ENCODE measurements around the gene HSD17B4.
"Not testable (repeated sequence)": the region's sequence is repeated elsewhere in the genome, so short reads cannot be mapped to it uniquely, and the experiment has no call there.

Gene HSD17B4

GRCh38 chr5:119484884-119485283, 32.6 kb downstream of the HSD17B4 start:
- no peaks in the 10 kb centered on the region for H4K20me1 ChIP-seq (ENCODE audit: insufficient read depth, low read length)
- H3K4me3 ChIP-seq (ENCODE audit: low read depth in 1 of 2, low read length in 2 of 2): no peak overlapping the region
- peaks cover 67% of the 10 kb centered on the region; the same call in 1 of the 2 replicates for H3K36me3 ChIP-seq (ENCODE audit: insufficient read depth, low read length)
- no peak overlapping the region for H3K9ac ChIP-seq (ENCODE audit: low read depth, low read length)
- ATAC-seq (ENCODE audit: insufficient read depth, low read depth) (no peak), DNase-seq (no peak)
- H3K27ac ChIP-seq (ENCODE audit: low read length): no peak overlapping the region
- no peak overlapping the region for H2AFZ ChIP-seq (ENCODE audit: low read depth, low read length)
- TF ChIP-seq EZH2 (IDR thresholded peaks at IDR 0.05; ENCODE audit: borderline replicate concordance, low read depth, low read length, severe bottlenecking) (no peak), CTCF (IDR thresholded peaks at IDR 0.05; ENCODE audit: borderline replicate concordance, extremely low read depth, low read length, poor library complexity, severe bottlenecking) (no peak)
- H3K27me3 ChIP-seq (ENCODE audit: insufficient read depth, low read length, poor library complexity): no peaks in the 10 kb centered on the region
- H3K9me3 ChIP-seq (ENCODE audit: insufficient read depth, low read length, severe bottlenecking): no peaks in the 10 kb centered on the region
- no peaks in the 10 kb centered on the region for H3K4me1 ChIP-seq (ENCODE audit: insufficient read depth, low read length)
- H3K79me2 ChIP-seq (ENCODE audit: insufficient read depth, low read length): no peaks in the 10 kb centered on the region
- no peak overlapping the region for H3K4me2 ChIP-seq (ENCODE audit: insufficient read depth, low read length)

- DNase-seq (no peak), ATAC-seq (ENCODE audit: insufficient read depth, low read depth) (no peak)
- no peak overlapping the region for H3K27ac ChIP-seq (ENCODE audit: low read length)
- H4K20me1 ChIP-seq (ENCODE audit: insufficient read depth, low read length): no peaks in the 10 kb centered on the region
- no peak overlapping the region for H3K4me2 ChIP-seq (ENCODE audit: insufficient read depth, low read length)
- H3K4me1 ChIP-seq (ENCODE audit: insufficient read depth, low read length): no peaks in the 10 kb centered on the region
- no peak overlapping the region for H3K4me3 ChIP-seq (ENCODE audit: low read depth in 1 of 2, low read length in 2 of 2)
- peaks cover 14% of the 10 kb centered on the region for H3K9me3 ChIP-seq (ENCODE audit: insufficient read depth, low read length, severe bottlenecking)
- H3K79me2 ChIP-seq (ENCODE audit: insufficient read depth, low read length): no peaks in the 10 kb centered on the region
- H2AFZ ChIP-seq (ENCODE audit: low read depth, low read length): no peak overlapping the region
- no peak for TF ChIP-seq CTCF (IDR thresholded peaks at IDR 0.05; ENCODE audit: borderline replicate concordance, extremely low read depth, low read length, poor library complexity, severe bottlenecking)
- TF ChIP-seq EZH2 (IDR thresholded peaks at IDR 0.05; ENCODE audit: borderline replicate concordance, low read depth, low read length, severe bottlenecking): no peak
- H3K36me3 ChIP-seq (ENCODE audit: insufficient read depth, low read length): peaks cover 46% of the 10 kb centered on the region; the same call in 1 of the 2 replicates
- H3K9ac ChIP-seq (ENCODE audit: low read depth, low read length): no peak overlapping the region
- no peaks in the 10 kb centered on the region for H3K27me3 ChIP-seq (ENCODE audit: insufficient read depth, low read length, poor library complexity)
Observed at GRCh38 chr5:119501671-119502179, 49.4 kb downstream of the HSD17B4 start.

- peaks cover 42% of the 10 kb centered on the region; the same call in 1 of the 2 replicates for H3K36me3 ChIP-seq (ENCODE audit: insufficient read depth, low read length)
Observed at GRCh38 chr5:119503939-119504338, 51.6 kb downstream of the HSD17B4 start.

GRCh38 chr5:119512277-119512676, 60.0 kb downstream of the HSD17B4 start:
- TF ChIP-seq EZH2 (IDR thresholded peaks at IDR 0.05; ENCODE audit: borderline replicate concordance, low read depth, low read length, severe bottlenecking): no peak
- TF ChIP-seq CTCF (IDR thresholded peaks at IDR 0.05; ENCODE audit: borderline replicate concordance, extremely low read depth, low read length, poor library complexity, severe bottlenecking): no peak
- no peaks in the 10 kb centered on the region for H3K4me1 ChIP-seq (ENCODE audit: insufficient read depth, low read length)
- no peak overlapping the region for H3K4me3 ChIP-seq (ENCODE audit: low read depth in 1 of 2, low read length in 2 of 2)
- no peak overlapping the region for H3K27ac ChIP-seq (ENCODE audit: low read length)
- no peaks in the 10 kb centered on the region for H3K27me3 ChIP-seq (ENCODE audit: insufficient read depth, low read length, poor library complexity)
- no peak overlapping the region for H2AFZ ChIP-seq (ENCODE audit: low read depth, low read length)
- H3K4me2 ChIP-seq (ENCODE audit: insufficient read depth, low read length): no peak overlapping the region
- ATAC-seq (ENCODE audit: insufficient read depth, low read depth) (no peak), DNase-seq (no peak)
- no peaks in the 10 kb centered on the region for H3K79me2 ChIP-seq (ENCODE audit: insufficient read depth, low read length)
- no peaks in the 10 kb centered on the region for H4K20me1 ChIP-seq (ENCODE audit: insufficient read depth, low read length)
- H3K9me3 ChIP-seq (ENCODE audit: insufficient read depth, low read length, severe bottlenecking): no peaks in the 10 kb centered on the region
- no peak overlapping the region for H3K9ac ChIP-seq (ENCODE audit: low read depth, low read length)
- peaks cover 50% of the 10 kb centered on the region for H3K36me3 ChIP-seq (ENCODE audit: insufficient read depth, low read length)

More at GRCh38 chr5:119503939-119504338, 51.6 kb downstream of the HSD17B4 start:
- not testable (repeated sequence) for H3K79me2 ChIP-seq (ENCODE audit: insufficient read depth, low read length); H3K9ac ChIP-seq (ENCODE audit: low read depth, low read length); H3K4me2 ChIP-seq (ENCODE audit: insufficient read depth, low read length); H4K20me1 ChIP-seq (ENCODE audit: insufficient read depth, low read length); DNase-seq; H3K4me3 ChIP-seq (ENCODE audit: low read depth in 1 of 2, low read length in 2 of 2); H2AFZ ChIP-seq (ENCODE audit: low read depth, low read length); ATAC-seq (ENCODE audit: insufficient read depth, low read depth); H3K27ac ChIP-seq (ENCODE audit: low read length); H3K4me1 ChIP-seq (ENCODE audit: insufficient read depth, low read length); H3K27me3 ChIP-seq (ENCODE audit: insufficient read depth, low read length, poor library complexity)
- H3K9me3 ChIP-seq (ENCODE audit: insufficient read depth, low read length, severe bottlenecking): peaks cover 14% of the 10 kb centered on the region

All from DND-41 (cell line).